ENCODE results near the gene ACTR3. TPM values are rescaled to one million over a fixed set of nuclear protein-coding genes. Genes with fewer than 3 reads are reported as not detected.

ACTR3 gene
- 236 and 352 TPM in 2 replicates for total RNA-seq

GRCh38 chr2:113889471-113890252 lies at the start of gene ACTR3:
ACTR3 (plus strand) TSS chr2:113890089; CDS start chr2:113890280, 191 bp downstream.

Small RNA genes lying within 50 kb of the gene (small RNA-seq; reads per million reads assigned to genes)
- not detected for gene RF00012

Other genes with a start within 250 kb of the ACTR3 start
- gene SLC35F5, start 133.4 kb upstream of the ACTR3 start, total RNA-seq: 72.8 and 86.0 TPM in 2 replicates

All from vein endothelial cell (primary cell).